HepG2 (cell line): ENCODE measurements around the gene TSNAX. TPM values are rescaled to one million over a fixed set of nuclear protein-coding genes. Genes with fewer than 3 reads are reported as not detected.

Source experiments
- ATAD3A ChIP-seq: sonication (generic); formaldehyde crosslinking; IDR thresholded peaks from 2 replicates; pipeline ENCODE4 v1.4.0; 2020; ENCODE audit warnings: missing genetic modification reagents
- ERF ChIP-seq: IDR thresholded peaks from 2 replicates; pipeline ENCODE4 v1.6.1; 2018; ENCODE audit warnings: missing biosample characterization, missing genetic modification reagents
- PCBP1 ChIP-seq: fragments of 200-400 bp; formaldehyde crosslinking; IDR thresholded peaks from 2 replicates; pipeline ENCODE4 v1.6.1; 2017; ENCODE audit warnings: mild to moderate bottlenecking, low read depth, low read length, borderline replicate concordance
- POLR2AphosphoS5 ChIP-seq: IDR thresholded peaks from 2 replicates; pipeline ENCODE4 v1.6.1; 2012; ENCODE audit warnings: low read depth, low read length
- RNF219 ChIP-seq: sonication (generic); formaldehyde crosslinking; IDR thresholded peaks from 2 replicates; pipeline ENCODE4 v1.5.0; 2020; ENCODE audit warnings: mild to moderate bottlenecking, missing genetic modification reagents
- SOX6 ChIP-seq, 2 experiments: fragments of 450-650 bp in 1 of 2; sonication (generic) in 1 of 2; formaldehyde crosslinking in 1 of 2; IDR thresholded peaks; 2 replicates each; pipeline versions ENCODE4 v1.4.0 to v1.6.1; 2017 to 2020; ENCODE audit warnings: antibody characterized with exemption in 1 of 2, mild to moderate bottlenecking in 1 of 2, missing genetic modification reagents in 1 of 2
- XRCC5 ChIP-seq: fragments of 200-400 bp; formaldehyde crosslinking; optimal IDR thresholded peaks from 2 replicates; pipeline ENCODE3; 2017; ENCODE audit warnings: mild to moderate bottlenecking, low read length
- ZBTB49 ChIP-seq: sonication (generic); formaldehyde crosslinking; IDR thresholded peaks from 2 replicates; pipeline ENCODE4 v1.4.0; 2020; ENCODE audit warnings: missing genetic modification reagents, borderline replicate concordance
- ZNF124 ChIP-seq: sonication (generic); formaldehyde crosslinking; IDR thresholded peaks from 2 replicates; pipeline ENCODE4 v1.4.0; 2020; ENCODE audit warnings: missing genetic modification reagents
- ZNF205 ChIP-seq: IDR thresholded peaks from 2 replicates; pipeline ENCODE4 v1.6.1; 2018; ENCODE audit warnings: missing biosample characterization, missing genetic modification reagents
- ZNF580 ChIP-seq: IDR thresholded peaks from 2 replicates; pipeline ENCODE4 v1.6.1; 2016; ENCODE audit warnings: low read depth, borderline replicate concordance
- ZNF703 ChIP-seq: sonication (generic); formaldehyde crosslinking; IDR thresholded peaks from 2 replicates; pipeline ENCODE4 v1.5.1; 2020; ENCODE audit warnings: missing genetic modification reagents, mild to moderate bottlenecking, moderate library complexity, borderline replicate concordance
- polyA plus RNA-seq, 8 experiments: library from polyadenylated mRNA; depleted of rRNA in 3 of 8; stranded (reverse) in 7 of 8; unstranded in 1 of 8; fragments of >200 nt; fragmentation: Illumina TruSeq in 4 of 8; extraction: Trizol in 4 of 8; gene quantifications; 2 replicates each; pipeline versions ENCODE4 v1.2.1 to v1.2.3, GENCODE V29; 2011 to 2016; ENCODE audit warnings: low read depth in 4 of 8, missing spikeins in 1 of 8, mixed read lengths in 1 of 8; ENCODE audit not compliant: insufficient read depth in 1 of 8
- total RNA-seq, 5 experiments: library from RNA; depleted of rRNA; stranded (reverse); fragments of >200 nt; fragmentation: Illumina TruSeq; extraction: Trizol; gene quantifications; 2 replicates each; pipeline ENCODE4 v1.2.3, GENCODE V29; 2016; ENCODE audit warnings: low read depth in 1 of 5
- TF ChIP-seq, protein P1 (sequence below): sonication (generic); formaldehyde crosslinking; IDR thresholded peaks from 2 replicates; pipeline ENCODE4 v1.4.0; 2020; ENCODE audit warnings: mild to moderate bottlenecking, missing genetic modification reagents
- TF ChIP-seq, protein P2 (sequence below): sonication (generic); formaldehyde crosslinking; IDR thresholded peaks from 2 replicates; pipeline ENCODE4 v1.4.0; 2020; ENCODE audit warnings: missing genetic modification reagents
- TF ChIP-seq, protein P3 (sequence below): sonication (generic); formaldehyde crosslinking; IDR thresholded peaks from 2 replicates; pipeline ENCODE4 v1.4.0; 2020; ENCODE audit warnings: missing genetic modification reagents

The TSNAX gene
- total and polyA plus RNA-seq, 2 of the 13 experiments (the other 11 are each of a cell fraction or from before 2014, with no cell fraction given), result 13.2 to 46.2 TPM

- TF ChIP-seq POLR2AphosphoS5 (peak; percentile 84), ERF (CRISPR knock-in tag) (peak; percentile 81), ZNF124 (no peak; the same call in 1 of the 2 replicates), PCBP1 (no peak), XRCC5 (peak; percentile 81), ZBTB49 (CRISPR knock-in tag) (no peak), SOX6 (IDR thresholded peaks at IDR 0.05) (no peak), SOX6 (CRISPR knock-in tag; IDR thresholded peaks at IDR 0.05) (peak; percentile 77), ZNF703 (CRISPR knock-in tag) (no peak; the same call in 1 of the 2 replicates), ATAD3A (no peak), ZNF205 (no peak), ZNF580 (CRISPR knock-in tag) (peak; percentile 76; the same call in 1 of the 2 replicates), RNF219 (CRISPR knock-in tag) (no peak)
- TF ChIP-seq, protein P1, sequence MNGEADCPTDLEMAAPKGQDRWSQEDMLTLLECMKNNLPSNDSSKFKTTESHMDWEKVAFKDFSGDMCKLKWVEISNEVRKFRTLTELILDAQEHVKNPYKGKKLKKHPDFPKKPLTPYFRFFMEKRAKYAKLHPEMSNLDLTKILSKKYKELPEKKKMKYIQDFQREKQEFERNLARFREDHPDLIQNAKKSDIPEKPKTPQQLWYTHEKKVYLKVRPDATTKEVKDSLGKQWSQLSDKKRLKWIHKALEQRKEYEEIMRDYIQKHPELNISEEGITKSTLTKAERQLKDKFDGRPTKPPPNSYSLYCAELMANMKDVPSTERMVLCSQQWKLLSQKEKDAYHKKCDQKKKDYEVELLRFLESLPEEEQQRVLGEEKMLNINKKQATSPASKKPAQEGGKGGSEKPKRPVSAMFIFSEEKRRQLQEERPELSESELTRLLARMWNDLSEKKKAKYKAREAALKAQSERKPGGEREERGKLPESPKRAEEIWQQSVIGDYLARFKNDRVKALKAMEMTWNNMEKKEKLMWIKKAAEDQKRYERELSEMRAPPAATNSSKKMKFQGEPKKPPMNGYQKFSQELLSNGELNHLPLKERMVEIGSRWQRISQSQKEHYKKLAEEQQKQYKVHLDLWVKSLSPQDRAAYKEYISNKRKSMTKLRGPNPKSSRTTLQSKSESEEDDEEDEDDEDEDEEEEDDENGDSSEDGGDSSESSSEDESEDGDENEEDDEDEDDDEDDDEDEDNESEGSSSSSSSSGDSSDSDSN (CRISPR knock-in tag), result peak; percentile 80
- TF ChIP-seq, protein P2, sequence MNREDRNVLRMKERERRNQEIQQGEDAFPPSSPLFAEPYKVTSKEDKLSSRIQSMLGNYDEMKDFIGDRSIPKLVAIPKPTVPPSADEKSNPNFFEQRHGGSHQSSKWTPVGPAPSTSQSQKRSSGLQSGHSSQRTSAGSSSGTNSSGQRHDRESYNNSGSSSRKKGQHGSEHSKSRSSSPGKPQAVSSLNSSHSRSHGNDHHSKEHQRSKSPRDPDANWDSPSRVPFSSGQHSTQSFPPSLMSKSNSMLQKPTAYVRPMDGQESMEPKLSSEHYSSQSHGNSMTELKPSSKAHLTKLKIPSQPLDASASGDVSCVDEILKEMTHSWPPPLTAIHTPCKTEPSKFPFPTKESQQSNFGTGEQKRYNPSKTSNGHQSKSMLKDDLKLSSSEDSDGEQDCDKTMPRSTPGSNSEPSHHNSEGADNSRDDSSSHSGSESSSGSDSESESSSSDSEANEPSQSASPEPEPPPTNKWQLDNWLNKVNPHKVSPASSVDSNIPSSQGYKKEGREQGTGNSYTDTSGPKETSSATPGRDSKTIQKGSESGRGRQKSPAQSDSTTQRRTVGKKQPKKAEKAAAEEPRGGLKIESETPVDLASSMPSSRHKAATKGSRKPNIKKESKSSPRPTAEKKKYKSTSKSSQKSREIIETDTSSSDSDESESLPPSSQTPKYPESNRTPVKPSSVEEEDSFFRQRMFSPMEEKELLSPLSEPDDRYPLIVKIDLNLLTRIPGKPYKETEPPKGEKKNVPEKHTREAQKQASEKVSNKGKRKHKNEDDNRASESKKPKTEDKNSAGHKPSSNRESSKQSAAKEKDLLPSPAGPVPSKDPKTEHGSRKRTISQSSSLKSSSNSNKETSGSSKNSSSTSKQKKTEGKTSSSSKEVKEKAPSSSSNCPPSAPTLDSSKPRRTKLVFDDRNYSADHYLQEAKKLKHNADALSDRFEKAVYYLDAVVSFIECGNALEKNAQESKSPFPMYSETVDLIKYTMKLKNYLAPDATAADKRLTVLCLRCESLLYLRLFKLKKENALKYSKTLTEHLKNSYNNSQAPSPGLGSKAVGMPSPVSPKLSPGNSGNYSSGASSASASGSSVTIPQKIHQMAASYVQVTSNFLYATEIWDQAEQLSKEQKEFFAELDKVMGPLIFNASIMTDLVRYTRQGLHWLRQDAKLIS (CRISPR knock-in tag), result no peak
- TF ChIP-seq, protein P3, sequence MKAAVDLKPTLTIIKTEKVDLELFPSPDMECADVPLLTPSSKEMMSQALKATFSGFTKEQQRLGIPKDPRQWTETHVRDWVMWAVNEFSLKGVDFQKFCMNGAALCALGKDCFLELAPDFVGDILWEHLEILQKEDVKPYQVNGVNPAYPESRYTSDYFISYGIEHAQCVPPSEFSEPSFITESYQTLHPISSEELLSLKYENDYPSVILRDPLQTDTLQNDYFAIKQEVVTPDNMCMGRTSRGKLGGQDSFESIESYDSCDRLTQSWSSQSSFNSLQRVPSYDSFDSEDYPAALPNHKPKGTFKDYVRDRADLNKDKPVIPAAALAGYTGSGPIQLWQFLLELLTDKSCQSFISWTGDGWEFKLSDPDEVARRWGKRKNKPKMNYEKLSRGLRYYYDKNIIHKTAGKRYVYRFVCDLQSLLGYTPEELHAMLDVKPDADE, result no peak
These were observed at the start of gene TSNAX (continued) for GRCh38 chr1:231528172-231529029.
